GM19438 (cell line): Measurements from ENCODE around the gene RPS6KA2.

Experiments used
- ATAC-seq: cut with Tn5 transposase; IDR thresholded peaks from one replicate; pipeline ENCODE4 v1.9.1; 2021; ENCODE audit warnings: low read depth; ENCODE audit not compliant: unreplicated experiment

RPS6KA2 gene

DNA sequence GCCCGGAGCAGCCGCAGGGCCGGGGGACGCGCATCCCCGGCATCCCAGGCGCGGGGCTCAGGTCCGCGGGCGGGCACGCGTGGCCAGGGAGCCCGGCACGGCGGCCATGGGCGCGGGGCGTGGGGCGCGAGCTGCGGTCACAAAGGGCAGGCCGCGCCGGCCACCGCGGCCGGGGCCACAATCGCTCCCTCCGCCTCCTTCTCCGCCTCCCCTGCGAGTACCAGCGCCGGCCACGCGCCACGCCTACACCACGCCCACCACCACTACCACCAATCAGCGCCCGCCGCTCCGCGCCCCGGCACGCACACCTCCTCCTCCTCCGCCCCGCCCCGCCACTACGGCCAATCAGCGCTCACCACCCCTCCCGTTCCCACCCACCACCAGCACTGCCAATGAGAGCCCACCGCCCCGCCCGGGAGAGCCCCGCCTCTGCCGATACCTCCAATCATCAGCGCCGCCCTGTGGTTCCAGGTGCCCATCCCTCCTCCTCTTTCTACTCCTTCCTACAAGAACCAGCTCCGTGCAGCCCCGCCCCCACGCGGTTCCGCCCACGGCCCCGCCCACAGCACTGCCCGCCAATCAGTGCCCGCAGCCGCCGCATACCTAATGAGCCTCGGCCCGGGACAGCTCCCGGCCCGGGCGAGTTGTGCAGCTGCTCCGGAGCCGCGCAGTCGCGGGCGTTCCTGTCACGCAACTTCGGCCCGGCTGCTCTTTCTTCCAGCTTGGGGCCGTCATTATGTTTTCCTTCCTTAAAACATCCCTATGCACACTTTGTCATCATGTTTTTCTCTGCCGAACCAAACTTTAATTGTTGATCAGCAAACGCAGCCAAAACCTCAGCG lies at the start of gene RPS6KA2:
Gene RPS6KA2 (minus strand): TSS at position 219 of the 842 bp plus-strand sequence. CDS start 232 bp downstream, outside the sequence.
- peak; percentile 85 for ATAC-seq

DNA sequence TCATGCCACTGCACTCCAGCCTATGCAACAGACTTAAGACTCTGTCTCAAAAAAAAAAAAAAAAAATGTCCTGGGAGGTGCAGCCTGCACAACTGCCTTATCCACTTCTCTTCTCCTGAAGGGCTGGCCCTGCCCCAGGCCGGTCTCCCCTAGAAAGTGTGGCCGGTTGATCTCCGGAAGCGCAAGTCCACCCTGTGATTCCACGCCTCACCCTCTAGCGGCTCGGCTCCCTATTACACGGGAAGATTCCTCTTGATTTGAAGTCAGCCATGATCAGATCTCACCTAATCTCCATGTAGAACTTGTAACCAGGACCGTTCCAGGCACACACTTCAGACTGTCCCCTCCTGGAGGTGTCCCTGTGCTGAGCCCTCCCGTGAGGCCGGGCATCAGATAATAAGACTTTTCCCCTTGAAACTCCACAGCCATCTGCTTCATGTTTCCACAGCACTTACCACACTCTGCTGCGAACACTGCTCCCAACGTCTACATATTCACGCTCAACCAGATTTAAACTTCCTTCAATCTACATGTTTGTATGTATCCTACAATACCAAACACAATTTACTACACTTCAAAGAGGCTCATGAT lies 49.3 kb upstream of the RPS6KA2 start:
- no peak for ATAC-seq

DNA sequence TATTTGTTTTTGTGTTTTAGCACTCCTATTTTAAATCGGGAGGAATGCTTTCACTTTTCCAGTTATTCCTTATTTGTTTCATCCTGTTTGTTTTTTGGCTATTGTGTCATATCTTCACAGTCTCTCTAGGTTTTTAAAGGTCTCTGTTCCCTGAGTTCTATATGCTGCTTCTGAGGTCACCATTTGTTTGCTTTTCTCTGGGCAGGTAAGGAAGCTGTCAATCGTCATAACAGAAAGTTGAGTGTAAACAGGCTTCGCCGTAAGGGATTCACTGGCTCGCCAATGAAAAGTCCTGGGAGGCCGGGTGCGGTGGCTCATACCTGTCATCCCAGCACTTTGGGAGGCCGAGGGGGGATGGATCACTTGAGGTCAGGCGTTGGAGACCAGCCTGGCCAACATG lies 48.7 kb upstream of the RPS6KA2 start:
- no peak for ATAC-seq

DNA sequence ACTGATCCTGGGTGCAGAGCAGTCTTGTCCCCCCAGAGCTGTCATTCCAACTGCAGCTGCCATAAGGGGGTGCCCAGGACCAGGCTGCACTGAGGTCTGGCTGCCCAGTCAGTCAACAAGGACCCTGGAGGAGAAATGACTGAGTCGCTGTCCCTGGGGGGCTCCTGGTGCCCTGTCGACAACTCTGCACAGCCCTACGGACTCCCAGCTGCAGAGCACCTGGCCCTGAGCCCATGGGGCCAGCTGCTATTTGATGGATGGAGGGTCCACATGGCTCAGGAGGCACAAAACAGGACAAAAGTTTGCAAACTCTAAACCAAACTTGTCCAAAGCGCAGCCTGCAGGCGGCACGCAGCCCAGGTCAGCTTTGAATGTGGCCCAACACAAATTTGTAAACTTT lies 46.3 kb upstream of the RPS6KA2 start:
- ATAC-seq = no peak

DNA sequence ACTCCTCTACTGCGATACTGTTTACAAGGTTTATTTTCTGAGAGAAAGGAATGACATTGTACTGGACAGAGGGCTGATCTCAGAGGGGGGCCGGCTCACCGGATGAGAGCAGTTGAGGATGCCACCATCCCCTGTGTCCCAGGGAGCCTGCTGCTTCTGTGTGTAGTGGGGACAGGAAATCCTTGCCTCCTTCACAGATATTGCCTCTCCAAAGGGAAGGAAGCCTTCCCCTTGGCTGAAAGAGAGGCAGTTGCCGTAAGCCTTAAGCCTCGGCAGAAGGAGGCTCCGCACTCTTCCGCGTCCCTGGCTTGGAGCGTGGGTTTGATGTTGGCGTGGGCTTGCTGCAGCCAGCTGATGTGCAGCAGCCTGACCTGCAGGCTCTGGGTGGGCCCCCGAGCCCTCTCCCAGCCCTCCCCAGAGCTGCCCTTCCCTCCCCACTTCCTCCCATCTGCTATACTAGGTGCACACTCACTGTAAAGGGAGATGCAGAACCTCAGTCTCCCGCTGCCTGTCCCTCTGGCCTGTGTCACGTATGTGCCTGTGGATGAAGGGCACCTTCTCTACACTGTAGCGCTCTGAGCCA lies 45.7 kb upstream of the RPS6KA2 start:
- no peak for ATAC-seq

DNA sequence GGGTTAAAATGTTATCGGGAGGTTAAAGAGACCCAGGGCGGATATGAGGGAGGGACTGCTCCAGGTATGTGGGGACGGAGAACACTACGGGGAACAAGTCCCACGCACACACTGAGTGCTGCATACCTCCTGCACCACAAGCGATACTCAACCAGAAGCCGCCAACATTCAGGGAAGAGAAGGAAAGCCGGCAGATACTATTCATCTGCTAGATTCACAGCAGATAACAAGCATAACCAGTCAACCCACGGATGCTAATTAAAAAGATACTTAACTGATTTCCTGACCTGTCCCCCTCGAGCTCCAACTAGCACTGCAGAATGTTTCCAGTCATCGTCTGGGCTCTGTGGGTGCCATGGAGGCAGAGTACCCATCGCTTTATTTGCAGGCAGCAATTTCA lies 45.1 kb upstream of the RPS6KA2 start:
- no peak for ATAC-seq

DNA sequence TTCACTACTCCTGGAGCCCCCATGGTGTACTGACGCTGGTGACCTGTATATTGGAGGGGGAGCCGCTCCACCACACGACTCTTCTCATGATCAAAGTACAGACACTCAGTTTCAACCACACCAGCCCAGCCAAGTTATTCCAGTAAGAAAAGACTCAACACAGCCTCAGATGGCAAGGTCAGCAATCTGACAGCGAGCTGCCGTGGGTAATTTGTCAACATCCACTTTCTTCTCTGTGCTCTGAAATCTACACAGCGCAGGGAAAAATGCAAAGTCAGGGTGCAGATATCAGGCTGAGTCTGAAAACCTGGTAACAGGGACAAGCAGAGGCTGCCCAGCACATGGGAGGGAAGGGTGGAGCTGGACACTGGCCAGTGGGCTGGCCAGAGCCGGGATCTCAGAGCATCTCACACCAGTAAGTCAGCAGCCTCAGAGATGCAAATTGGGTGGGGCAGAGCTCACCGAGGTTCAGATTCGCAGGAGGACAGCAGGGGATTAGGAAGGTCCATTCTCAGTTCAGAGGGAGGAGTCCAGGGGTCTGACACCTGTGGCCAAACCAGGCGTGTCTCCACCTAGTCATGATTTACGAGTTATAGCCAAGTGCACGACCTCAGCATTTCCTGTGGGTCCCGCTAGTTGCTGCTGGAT lies 44.5 kb upstream of the RPS6KA2 start:
- ATAC-seq = no peak

DNA sequence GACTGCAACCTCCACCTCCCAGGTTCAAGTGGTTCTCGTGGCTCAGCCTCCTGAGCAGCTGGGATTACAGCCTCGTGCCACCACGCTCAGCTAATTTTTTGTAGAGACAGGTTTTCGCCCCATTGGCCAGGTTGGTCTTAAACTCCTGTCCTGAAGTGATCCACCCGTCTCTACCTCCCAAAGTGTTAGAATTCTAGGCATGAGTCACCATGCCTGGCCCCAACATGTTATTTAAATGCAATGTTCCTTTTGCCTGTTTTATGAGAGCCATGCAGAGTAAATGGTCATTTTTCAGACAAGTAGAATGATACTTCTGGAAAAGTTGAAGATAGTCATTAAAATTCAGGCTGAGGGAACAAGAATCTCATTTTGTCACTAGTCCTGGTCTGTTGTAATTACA lies 43.8 kb upstream of the RPS6KA2 start:
- ATAC-seq = no peak

DNA sequence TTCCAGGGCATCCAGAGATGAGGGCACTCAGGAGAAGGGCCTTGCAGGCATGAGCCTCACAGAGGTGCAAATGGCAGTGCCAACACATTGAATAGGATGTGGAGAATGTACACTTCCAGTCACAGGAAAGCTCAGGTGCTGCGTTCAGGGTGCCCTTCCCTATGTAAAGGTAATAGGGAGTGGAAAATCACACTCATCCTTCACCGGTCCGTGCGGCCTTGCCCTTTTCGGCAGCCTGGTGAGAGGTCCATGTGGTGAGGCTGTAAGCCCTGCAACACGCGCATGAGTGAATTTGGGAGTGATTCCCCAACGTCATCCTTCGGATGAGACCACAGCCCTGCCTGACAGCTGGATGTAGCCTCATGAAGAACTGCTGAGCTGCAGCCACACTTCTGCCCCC lies 43.0 kb upstream of the RPS6KA2 start:
- no peak for ATAC-seq

DNA sequence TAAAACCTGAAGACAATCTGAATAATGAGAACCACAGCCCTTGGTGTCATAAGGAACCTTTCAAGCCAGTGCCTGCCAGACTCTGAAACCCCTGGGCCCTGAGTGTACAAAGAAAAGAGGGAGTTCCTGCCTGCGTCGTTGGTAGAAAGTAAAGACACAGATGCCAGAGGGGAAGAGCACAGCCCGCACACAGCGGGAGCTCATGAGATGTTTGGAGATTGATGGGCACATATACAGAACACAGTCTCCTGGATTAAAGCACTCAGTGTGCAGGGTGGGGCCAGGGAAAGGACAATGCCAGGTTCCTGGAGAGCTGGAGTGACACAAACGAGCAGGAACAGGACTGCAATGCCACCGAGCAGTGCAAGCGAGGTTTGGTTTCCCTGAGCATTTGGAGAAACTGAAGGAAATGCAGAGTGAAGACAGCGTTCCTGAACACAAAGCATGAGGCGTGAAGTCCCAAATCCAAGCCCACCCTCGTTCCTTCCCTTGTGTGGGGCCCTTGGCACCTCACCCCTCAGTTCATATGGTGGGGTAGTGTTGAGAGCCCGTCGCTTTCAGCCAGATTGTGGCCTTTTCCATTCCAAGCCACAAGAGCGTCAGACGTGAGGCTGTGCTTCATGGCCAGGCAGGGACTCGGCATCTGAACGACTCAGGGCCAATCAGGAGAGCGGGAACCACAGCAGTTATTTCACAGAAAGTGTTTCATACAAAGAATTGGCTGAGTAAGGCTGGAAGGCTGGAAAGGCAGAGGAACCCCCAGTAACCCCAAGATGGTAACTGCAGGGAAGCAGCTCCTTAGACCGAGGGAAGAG lies 41.0 kb upstream of the RPS6KA2 start:
- no peak for ATAC-seq

DNA sequence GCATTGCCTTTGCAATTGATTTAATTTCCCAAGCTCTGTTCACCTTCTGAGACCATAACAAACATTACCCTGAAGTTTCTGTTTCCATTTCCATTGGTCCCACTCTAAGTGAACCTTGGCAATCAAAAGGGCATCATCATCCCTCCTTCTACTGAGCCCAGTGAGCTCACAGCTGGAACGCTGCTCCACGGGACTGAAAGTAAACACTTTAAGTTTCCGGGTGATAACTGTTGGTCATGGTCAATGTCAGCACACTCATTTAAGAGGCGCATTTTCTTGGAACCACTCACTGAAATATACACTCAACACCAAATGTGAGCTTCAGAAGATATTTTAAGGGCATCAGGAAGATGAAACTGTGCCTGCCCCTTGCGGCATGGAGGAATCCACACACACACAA lies 37.1 kb upstream of the RPS6KA2 start:
- ATAC-seq = no peak

DNA sequence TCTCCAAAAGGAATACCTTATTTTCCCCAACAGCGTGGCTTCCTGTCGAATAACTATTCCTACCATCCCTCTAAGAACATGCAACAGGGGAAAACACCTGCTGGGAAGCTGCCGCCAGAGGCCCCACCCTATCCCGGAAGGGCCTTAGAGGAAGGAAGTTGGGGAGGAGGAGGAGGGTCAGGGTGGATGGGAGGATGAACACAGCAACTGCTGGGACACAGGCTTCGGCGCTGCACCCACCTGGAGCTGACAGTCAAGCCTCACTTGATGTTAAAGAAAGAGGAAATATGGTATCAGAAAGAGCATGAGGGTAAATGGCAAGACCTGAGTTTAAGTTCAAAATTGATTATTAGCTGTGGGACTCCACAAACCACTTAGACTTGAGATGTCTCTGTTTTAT lies 36.5 kb upstream of the RPS6KA2 start:
- no peak for ATAC-seq

DNA sequence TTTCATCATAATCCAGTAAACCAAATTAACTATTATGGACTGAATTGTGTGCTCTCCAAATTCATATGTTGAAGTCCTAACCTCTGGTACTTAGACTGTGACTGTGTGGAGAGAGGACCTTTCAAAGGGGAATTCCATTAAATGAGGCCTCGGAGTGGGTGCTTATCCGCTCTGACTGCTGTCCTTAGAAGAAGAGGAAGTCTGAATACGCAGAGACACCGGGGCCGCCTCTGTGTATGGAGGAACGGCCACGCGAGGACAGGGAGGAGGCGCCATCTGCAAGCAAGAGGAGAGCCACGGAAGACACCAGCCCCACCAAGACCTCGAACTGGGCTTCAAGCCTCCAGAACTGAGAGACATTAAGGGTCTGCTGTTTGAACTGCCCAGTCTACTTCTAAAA lies 35.6 kb upstream of the RPS6KA2 start:
- no peak for ATAC-seq

DNA sequence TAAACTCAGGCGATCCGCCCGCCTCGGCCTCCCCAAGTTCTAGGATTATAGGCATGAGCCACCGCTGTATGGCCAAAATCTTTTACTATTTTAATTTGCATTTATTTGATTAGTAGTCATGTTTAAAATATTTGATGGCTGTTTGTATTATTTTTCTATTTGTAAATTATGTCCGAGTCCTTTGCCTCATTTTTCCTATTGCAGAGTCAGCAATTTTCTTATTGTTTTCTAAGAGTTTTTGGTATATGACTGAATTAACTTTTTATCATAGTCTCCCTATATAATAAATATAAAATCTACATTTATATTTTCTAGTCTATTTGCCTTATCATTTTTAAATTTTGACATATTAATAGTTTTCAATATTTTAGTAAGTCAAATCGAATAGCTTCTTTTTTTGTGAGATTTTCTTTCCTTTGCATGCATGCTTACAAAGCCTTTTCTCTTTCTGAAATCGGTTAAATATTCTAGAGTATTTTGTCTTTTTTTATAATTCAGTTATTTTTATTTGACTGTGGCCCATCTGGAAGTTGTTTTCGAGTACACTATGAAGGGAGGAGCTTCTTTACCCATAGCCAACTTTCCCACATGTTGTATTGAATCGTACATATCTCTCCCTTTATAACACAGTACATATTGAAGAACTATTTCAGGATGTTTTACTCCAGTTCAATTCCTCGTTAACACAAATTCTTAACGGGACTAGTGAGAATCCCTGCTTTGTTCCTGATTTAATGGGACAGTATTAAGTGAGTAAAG lies 34.5 kb upstream of the RPS6KA2 start:
- no peak for ATAC-seq

DNA sequence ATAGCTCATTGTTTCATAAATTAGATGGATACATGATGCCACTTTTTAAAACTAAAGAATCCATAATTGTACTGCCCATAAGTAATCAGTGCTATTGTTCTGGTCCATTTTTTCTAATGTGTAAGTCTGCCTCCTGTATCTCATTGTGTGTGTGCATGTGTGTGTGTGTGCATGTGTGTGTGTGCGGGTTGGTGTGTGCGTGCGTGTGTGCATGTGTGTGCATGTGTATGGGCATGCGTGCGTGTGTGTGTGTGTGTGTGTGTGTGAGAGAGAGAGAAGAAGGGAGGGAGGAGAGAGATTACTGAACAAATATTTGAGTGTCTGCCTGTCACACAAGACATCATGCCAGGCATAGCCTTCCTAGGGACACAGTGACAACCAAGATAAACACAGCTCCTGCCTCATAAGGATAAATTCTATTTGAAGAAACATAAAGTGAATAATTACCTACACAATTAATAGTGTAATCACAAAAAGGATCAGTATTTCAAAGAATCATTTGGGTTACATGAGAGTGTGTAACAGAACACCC lies 33.2 kb upstream of the RPS6KA2 start:
- no peak for ATAC-seq

DNA sequence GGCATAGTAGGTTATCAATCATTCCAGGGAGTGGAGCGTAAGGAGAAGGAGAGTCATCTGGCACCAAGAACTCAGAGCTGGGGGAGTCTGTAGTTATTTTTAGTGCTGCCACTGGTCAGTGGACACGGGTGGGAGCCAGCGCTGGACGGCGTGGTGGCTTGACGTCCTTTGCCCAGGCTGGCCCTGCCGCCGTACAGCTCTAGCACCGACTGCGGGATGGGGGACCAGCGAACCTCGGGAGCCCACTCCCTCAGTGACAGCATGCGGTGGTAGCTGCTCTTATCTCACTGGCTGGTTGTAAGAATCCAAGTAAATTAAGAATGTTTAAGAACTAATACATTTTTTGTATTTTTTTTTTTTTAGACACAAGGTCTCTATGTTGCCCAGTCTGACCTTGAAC lies 32.5 kb upstream of the RPS6KA2 start:
- ATAC-seq = no peak

DNA sequence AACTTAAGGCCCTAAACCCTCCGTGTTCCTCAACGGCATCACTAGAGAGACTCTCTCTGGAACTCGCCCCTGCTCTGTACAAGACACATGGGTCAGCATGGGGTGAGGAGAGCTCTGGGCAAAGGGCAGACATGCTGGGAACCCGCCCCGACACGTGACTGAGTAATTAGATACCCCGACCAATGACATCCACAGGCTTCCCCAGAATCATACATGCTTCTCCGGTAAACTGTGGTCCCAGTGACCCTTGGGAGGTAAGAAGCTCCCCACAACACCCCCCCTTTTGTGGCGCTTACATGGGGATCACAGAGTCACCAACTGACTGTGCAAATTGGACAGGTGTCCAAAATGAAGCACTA lies 31.7 kb upstream of the RPS6KA2 start:
- no peak for ATAC-seq

DNA sequence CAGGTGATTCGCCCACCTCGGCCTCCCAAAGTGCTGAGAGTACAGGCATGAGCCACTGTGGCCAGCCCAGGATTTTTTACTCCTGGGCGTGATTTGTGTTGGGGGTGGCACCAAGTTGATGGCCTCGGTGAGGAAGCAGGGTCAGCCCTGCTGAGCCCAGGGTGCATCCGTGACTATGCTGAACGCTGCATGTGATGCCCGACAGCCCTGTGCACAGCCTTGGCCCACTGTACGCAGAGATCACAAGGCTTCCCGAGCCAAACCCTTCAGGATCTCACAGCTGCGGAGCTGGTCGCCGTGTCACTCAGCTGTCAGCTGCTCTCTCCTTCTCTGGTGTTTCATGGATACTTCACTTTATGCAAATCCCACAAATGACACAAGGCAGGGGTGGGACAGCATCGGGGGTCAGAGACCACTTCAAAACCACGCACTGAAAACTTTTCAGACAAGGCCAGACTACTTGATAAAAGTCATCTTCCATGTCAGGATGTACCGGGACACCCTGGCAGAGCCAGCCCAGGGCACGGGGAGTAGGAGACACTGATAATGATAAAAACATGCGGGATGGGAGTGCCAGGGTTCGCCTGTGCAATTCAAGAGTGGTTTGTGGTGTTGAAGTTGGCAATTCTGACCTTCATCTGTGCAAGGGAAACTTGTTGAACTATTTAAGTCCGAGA lies 31.2 kb upstream of the RPS6KA2 start:
- no peak for ATAC-seq

DNA sequence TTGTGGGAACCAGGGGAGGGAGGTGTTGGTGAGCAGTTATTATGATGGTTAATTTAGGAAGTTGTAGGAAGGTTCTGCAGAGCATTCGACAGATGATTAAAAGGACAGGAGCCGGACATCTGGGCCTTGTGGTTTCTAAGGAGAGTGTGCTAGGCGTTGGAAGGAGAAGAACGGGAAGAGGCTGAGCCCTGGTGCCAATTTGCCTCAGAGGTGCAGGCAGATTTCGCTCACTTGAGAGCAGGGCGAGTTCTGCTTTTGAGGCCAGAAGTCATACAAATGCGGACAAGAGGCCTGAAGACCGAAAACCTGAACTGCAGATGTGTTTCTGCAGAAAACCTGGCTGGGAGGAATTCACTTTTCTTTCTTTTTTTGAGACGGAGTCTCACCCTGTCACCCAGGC lies 30.5 kb upstream of the RPS6KA2 start:
- no peak for ATAC-seq
